ENCODE data around the gene RPS3.

DNA sequence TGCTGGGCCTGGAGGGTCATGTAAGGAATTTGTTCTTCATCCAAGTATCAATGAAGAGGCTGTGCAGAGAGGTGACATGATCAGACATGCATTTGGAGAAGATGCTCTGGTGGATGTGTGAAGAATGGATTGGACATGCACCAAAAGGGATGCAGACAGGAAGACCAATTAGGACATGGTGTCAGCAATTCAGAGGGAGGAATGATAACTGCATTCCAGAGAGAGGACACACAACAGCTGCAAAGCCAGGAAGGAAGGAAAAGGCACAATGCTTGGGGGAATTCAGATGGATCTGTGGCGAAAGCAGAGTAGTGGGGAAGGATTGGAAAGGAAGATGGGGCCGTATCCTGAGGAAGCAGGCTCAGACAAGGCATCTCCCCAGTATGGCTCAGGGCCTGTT, 42.7 kb upstream of the RPS3 start:
- TF ChIP-seq RARB (CRISPR knock-in tag; IDR thresholded peaks at IDR 0.05) (no peak), SNAI2 (CRISPR knock-in tag; IDR thresholded peaks at IDR 0.05) (no peak), ARNTL (CRISPR knock-in tag; IDR thresholded peaks at IDR 0.05; ENCODE audit: borderline replicate concordance, low read depth) (no peak), ZFP30 (CRISPR knock-in tag; IDR thresholded peaks at IDR 0.05) (no peak), ZNF70 (CRISPR knock-in tag; IDR thresholded peaks at IDR 0.05) (no peak), ESRRG (CRISPR knock-in tag; IDR thresholded peaks at IDR 0.05) (no peak), ZNF8 (CRISPR knock-in tag; IDR thresholded peaks at IDR 0.05) (no peak), BACH2 (CRISPR knock-in tag; IDR thresholded peaks at IDR 0.05; ENCODE audit: borderline replicate concordance) (no peak), OSR1 (CRISPR knock-in tag; IDR thresholded peaks at IDR 0.05) (no peak), ZFP3 (CRISPR knock-in tag; IDR thresholded peaks at IDR 0.05) (no peak)
- TF ChIP-seq, protein P1, sequence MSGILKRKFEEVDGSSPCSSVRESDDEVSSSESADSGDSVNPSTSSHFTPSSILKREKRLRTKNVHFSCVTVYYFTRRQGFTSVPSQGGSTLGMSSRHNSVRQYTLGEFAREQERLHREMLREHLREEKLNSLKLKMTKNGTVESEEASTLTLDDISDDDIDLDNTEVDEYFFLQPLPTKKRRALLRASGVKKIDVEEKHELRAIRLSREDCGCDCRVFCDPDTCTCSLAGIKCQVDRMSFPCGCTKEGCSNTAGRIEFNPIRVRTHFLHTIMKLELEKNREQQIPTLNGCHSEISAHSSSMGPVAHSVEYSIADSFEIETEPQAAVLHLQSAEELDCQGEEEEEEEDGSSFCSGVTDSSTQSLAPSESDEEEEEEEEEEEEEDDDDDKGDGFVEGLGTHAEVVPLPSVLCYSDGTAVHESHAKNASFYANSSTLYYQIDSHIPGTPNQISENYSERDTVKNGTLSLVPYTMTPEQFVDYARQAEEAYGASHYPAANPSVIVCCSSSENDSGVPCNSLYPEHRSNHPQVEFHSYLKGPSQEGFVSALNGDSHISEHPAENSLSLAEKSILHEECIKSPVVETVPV (CRISPR knock-in tag; IDR thresholded peaks at IDR 0.05), result no peak
- TF ChIP-seq, protein P2, sequence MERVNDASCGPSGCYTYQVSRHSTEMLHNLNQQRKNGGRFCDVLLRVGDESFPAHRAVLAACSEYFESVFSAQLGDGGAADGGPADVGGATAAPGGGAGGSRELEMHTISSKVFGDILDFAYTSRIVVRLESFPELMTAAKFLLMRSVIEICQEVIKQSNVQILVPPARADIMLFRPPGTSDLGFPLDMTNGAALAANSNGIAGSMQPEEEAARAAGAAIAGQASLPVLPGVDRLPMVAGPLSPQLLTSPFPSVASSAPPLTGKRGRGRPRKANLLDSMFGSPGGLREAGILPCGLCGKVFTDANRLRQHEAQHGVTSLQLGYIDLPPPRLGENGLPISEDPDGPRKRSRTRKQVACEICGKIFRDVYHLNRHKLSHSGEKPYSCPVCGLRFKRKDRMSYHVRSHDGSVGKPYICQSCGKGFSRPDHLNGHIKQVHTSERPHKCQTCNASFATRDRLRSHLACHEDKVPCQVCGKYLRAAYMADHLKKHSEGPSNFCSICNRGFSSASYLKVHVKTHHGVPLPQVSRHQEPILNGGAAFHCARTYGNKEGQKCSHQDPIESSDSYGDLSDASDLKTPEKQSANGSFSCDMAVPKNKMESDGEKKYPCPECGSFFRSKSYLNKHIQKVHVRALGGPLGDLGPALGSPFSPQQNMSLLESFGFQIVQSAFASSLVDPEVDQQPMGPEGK (CRISPR knock-in tag; IDR thresholded peaks at IDR 0.05; ENCODE audit: borderline replicate concordance), result no peak
- TF ChIP-seq, protein P3, sequence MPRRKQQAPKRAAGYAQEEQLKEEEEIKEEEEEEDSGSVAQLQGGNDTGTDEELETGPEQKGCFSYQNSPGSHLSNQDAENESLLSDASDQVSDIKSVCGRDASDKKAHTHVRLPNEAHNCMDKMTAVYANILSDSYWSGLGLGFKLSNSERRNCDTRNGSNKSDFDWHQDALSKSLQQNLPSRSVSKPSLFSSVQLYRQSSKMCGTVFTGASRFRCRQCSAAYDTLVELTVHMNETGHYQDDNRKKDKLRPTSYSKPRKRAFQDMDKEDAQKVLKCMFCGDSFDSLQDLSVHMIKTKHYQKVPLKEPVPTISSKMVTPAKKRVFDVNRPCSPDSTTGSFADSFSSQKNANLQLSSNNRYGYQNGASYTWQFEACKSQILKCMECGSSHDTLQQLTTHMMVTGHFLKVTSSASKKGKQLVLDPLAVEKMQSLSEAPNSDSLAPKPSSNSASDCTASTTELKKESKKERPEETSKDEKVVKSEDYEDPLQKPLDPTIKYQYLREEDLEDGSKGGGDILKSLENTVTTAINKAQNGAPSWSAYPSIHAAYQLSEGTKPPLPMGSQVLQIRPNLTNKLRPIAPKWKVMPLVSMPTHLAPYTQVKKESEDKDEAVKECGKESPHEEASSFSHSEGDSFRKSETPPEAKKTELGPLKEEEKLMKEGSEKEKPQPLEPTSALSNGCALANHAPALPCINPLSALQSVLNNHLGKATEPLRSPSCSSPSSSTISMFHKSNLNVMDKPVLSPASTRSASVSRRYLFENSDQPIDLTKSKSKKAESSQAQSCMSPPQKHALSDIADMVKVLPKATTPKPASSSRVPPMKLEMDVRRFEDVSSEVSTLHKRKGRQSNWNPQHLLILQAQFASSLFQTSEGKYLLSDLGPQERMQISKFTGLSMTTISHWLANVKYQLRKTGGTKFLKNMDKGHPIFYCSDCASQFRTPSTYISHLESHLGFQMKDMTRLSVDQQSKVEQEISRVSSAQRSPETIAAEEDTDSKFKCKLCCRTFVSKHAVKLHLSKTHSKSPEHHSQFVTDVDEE (CRISPR knock-in tag; IDR thresholded peaks at IDR 0.05), result no peak
- TF ChIP-seq, protein P4, sequence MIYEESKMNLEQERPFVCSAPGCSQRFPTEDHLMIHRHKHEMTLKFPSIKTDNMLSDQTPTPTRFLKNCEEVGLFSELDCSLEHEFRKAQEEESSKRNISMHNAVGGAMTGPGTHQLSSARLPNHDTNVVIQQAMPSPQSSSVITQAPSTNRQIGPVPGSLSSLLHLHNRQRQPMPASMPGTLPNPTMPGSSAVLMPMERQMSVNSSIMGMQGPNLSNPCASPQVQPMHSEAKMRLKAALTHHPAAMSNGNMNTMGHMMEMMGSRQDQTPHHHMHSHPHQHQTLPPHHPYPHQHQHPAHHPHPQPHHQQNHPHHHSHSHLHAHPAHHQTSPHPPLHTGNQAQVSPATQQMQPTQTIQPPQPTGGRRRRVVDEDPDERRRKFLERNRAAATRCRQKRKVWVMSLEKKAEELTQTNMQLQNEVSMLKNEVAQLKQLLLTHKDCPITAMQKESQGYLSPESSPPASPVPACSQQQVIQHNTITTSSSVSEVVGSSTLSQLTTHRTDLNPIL (CRISPR knock-in tag; IDR thresholded peaks at IDR 0.05; ENCODE audit: low read depth), result no peak
